ENCODE data around the gene KCNJ6.
A peak's percentile ranks its signal among the peaks of the same experiment; 100 is the strongest.

Gene KCNJ6

GRCh38 chr21:37904856-37905255, 11.4 kb downstream of the KCNJ6 start:
- Histone ChIP-seq H3K9me3 (replicated peaks; ENCODE audit: low read length) (no peaks in the 10 kb centered on the region), H3K27me3 (ENCODE audit: control insufficient read depth, insufficient read depth, low read length) (no peaks in the 10 kb centered on the region), H3K4me1 (ENCODE audit: control insufficient read depth, insufficient read depth, low read length) (peaks cover 17% of the 10 kb centered on the region), H3K9ac (ENCODE audit: low read depth, low read length) (no peak overlapping the region), H3K4me2 (ENCODE audit: low read length) (no peak overlapping the region), H3K4me3 (ENCODE audit: low read length) (no peak overlapping the region), H3K36me3 (ENCODE audit: insufficient read depth, low read length) (peaks cover 2% of the 10 kb centered on the region)

- Histone ChIP-seq H3K4me2 (ENCODE audit: low read length) (no peak overlapping the region), H3K27me3 (ENCODE audit: control insufficient read depth, insufficient read depth, low read length) (no peaks in the 10 kb centered on the region)
These were observed 12.9 kb downstream of the KCNJ6 start for GRCh38 chr21:37903396-37903795.

GRCh38 chr21:37899146-37899545, 17.1 kb downstream of the KCNJ6 start:
- no peaks in the 10 kb centered on the region for H3K36me3 ChIP-seq (ENCODE audit: insufficient read depth, low read length)
- H3K9ac ChIP-seq (ENCODE audit: low read depth, low read length): no peak overlapping the region
- H3K4me3 ChIP-seq (ENCODE audit: low read length): no peak overlapping the region
- no peaks in the 10 kb centered on the region for H3K4me1 ChIP-seq (ENCODE audit: control insufficient read depth, insufficient read depth, low read length)
- H3K9me3 ChIP-seq (replicated peaks; ENCODE audit: low read length): no peaks in the 10 kb centered on the region
- no peaks in the 10 kb centered on the region for H3K27me3 ChIP-seq (ENCODE audit: control insufficient read depth, insufficient read depth, low read length)
- H3K4me2 ChIP-seq (ENCODE audit: low read length): no peak overlapping the region

More at GRCh38 chr21:37903396-37903795, 12.9 kb downstream of the KCNJ6 start:
- Histone ChIP-seq H3K9ac (ENCODE audit: low read depth, low read length) (no peak overlapping the region), H3K9me3 (replicated peaks; ENCODE audit: low read length) (no peaks in the 10 kb centered on the region), H3K4me3 (ENCODE audit: low read length) (no peak overlapping the region), H3K4me1 (ENCODE audit: control insufficient read depth, insufficient read depth, low read length) (peaks cover 15% of the 10 kb centered on the region), H3K36me3 (ENCODE audit: insufficient read depth, low read length) (no peaks in the 10 kb centered on the region)

- Histone ChIP-seq H3K36me3 (ENCODE audit: insufficient read depth, low read length) (no peaks in the 10 kb centered on the region), H3K4me3 (ENCODE audit: low read length) (no peak overlapping the region), H3K27me3 (ENCODE audit: control insufficient read depth, insufficient read depth, low read length) (no peaks in the 10 kb centered on the region)
These were observed 19.5 kb downstream of the KCNJ6 start for GRCh38 chr21:37896788-37897187.

GRCh38 chr21:37891972-37892371, 24.3 kb downstream of the KCNJ6 start:
- H3K9ac ChIP-seq (ENCODE audit: low read depth, low read length): no peak overlapping the region
- H3K4me3 ChIP-seq (ENCODE audit: low read length): no peak overlapping the region
- H3K4me1 ChIP-seq (ENCODE audit: control insufficient read depth, insufficient read depth, low read length): no peaks in the 10 kb centered on the region
- no peak overlapping the region for H3K4me2 ChIP-seq (ENCODE audit: low read length)
- H3K27me3 ChIP-seq (ENCODE audit: control insufficient read depth, insufficient read depth, low read length): no peaks in the 10 kb centered on the region
- H3K36me3 ChIP-seq (ENCODE audit: insufficient read depth, low read length): no peaks in the 10 kb centered on the region
- H3K9me3 ChIP-seq (replicated peaks; ENCODE audit: low read length): no peaks in the 10 kb centered on the region

More at GRCh38 chr21:37896788-37897187, 19.5 kb downstream of the KCNJ6 start:
- no peak overlapping the region for H3K9ac ChIP-seq (ENCODE audit: low read depth, low read length)
- H3K9me3 ChIP-seq (replicated peaks; ENCODE audit: low read length): no peaks in the 10 kb centered on the region
- H3K4me1 ChIP-seq (ENCODE audit: control insufficient read depth, insufficient read depth, low read length): no peaks in the 10 kb centered on the region
- no peak overlapping the region for H3K4me2 ChIP-seq (ENCODE audit: low read length)

GRCh38 chr21:37888659-37889058, 27.6 kb downstream of the KCNJ6 start:
- H3K9me3 ChIP-seq (replicated peaks; ENCODE audit: low read length): no peaks in the 10 kb centered on the region

GRCh38 chr21:37886726-37887299, 29.4 kb downstream of the KCNJ6 start:
- H3K4me2 ChIP-seq (ENCODE audit: low read length): no peak overlapping the region
- H3K4me1 ChIP-seq (ENCODE audit: control insufficient read depth, insufficient read depth, low read length): no peaks in the 10 kb centered on the region
- H3K4me3 ChIP-seq (ENCODE audit: low read length): no peak overlapping the region
- H3K9ac ChIP-seq (ENCODE audit: low read depth, low read length): no peak overlapping the region
- no peaks in the 10 kb centered on the region for H3K27me3 ChIP-seq (ENCODE audit: control insufficient read depth, insufficient read depth, low read length)
- H3K9me3 ChIP-seq (replicated peaks; ENCODE audit: low read length): no peaks in the 10 kb centered on the region
- H3K36me3 ChIP-seq (ENCODE audit: insufficient read depth, low read length): no peaks in the 10 kb centered on the region

More at GRCh38 chr21:37888659-37889058, 27.6 kb downstream of the KCNJ6 start:
- H3K4me1 ChIP-seq (ENCODE audit: control insufficient read depth, insufficient read depth, low read length): no peaks in the 10 kb centered on the region
- no peak overlapping the region for H3K4me2 ChIP-seq (ENCODE audit: low read length)
- H3K4me3 ChIP-seq (ENCODE audit: low read length): no peak overlapping the region
- H3K36me3 ChIP-seq (ENCODE audit: insufficient read depth, low read length): no peaks in the 10 kb centered on the region
- no peaks in the 10 kb centered on the region for H3K27me3 ChIP-seq (ENCODE audit: control insufficient read depth, insufficient read depth, low read length)
- H3K9ac ChIP-seq (ENCODE audit: low read depth, low read length): no peak overlapping the region

GRCh38 chr21:37886120-37886519, 30.1 kb downstream of the KCNJ6 start:
- Histone ChIP-seq H3K27me3 (ENCODE audit: control insufficient read depth, insufficient read depth, low read length) (no peaks in the 10 kb centered on the region), H3K4me3 (ENCODE audit: low read length) (no peak overlapping the region), H3K9me3 (replicated peaks; ENCODE audit: low read length) (no peaks in the 10 kb centered on the region), H3K36me3 (ENCODE audit: insufficient read depth, low read length) (no peaks in the 10 kb centered on the region), H3K4me1 (ENCODE audit: control insufficient read depth, insufficient read depth, low read length) (no peaks in the 10 kb centered on the region), H3K9ac (ENCODE audit: low read depth, low read length) (no peak overlapping the region), H3K4me2 (ENCODE audit: low read length) (no peak overlapping the region)

- Histone ChIP-seq H3K27me3 (ENCODE audit: control insufficient read depth, insufficient read depth, low read length) (no peaks in the 10 kb centered on the region), H3K4me1 (ENCODE audit: control insufficient read depth, insufficient read depth, low read length) (peaks cover 41% of the 10 kb centered on the region), H3K36me3 (ENCODE audit: insufficient read depth, low read length) (no peaks in the 10 kb centered on the region), H3K4me2 (ENCODE audit: low read length) (no peak overlapping the region), H3K9ac (ENCODE audit: low read depth, low read length) (no peak overlapping the region), H3K4me3 (ENCODE audit: low read length) (no peak overlapping the region), H3K9me3 (replicated peaks; ENCODE audit: low read length) (no peaks in the 10 kb centered on the region)
These were observed 37.2 kb downstream of the KCNJ6 start for GRCh38 chr21:37878946-37879660.

- no peaks in the 10 kb centered on the region for H3K9me3 ChIP-seq (replicated peaks; ENCODE audit: low read length)
- H3K4me1 ChIP-seq (ENCODE audit: control insufficient read depth, insufficient read depth, low read length): peaks cover 45% of the 10 kb centered on the region
- no peak overlapping the region for H3K9ac ChIP-seq (ENCODE audit: low read depth, low read length)
- no peaks in the 10 kb centered on the region for H3K36me3 ChIP-seq (ENCODE audit: insufficient read depth, low read length)
- no peak overlapping the region for H3K4me3 ChIP-seq (ENCODE audit: low read length)
- no peak overlapping the region for H3K4me2 ChIP-seq (ENCODE audit: low read length)
- H3K27me3 ChIP-seq (ENCODE audit: control insufficient read depth, insufficient read depth, low read length): no peaks in the 10 kb centered on the region
These were observed 38.2 kb downstream of the KCNJ6 start for GRCh38 chr21:37877888-37878684.

- Histone ChIP-seq H3K4me1 (ENCODE audit: control insufficient read depth, insufficient read depth, low read length) (peaks cover 48% of the 10 kb centered on the region), H3K9ac (ENCODE audit: low read depth, low read length) (no peak overlapping the region), H3K27me3 (ENCODE audit: control insufficient read depth, insufficient read depth, low read length) (no peaks in the 10 kb centered on the region), H3K9me3 (replicated peaks; ENCODE audit: low read length) (no peaks in the 10 kb centered on the region), H3K4me3 (ENCODE audit: low read length) (no peak overlapping the region), H3K4me2 (ENCODE audit: low read length) (peak overlapping the region; percentile 38), H3K36me3 (ENCODE audit: insufficient read depth, low read length) (no peaks in the 10 kb centered on the region)
These were observed 39.1 kb downstream of the KCNJ6 start for GRCh38 chr21:37877171-37877570.
